D721Med (cell line): Measurements from ENCODE around the gene PRRC2B.

Experiments
- DNase-seq: peaks from one replicate; pipeline ENCODE4 v3.0.0; 2011; ENCODE audit warnings: low spot score; ENCODE audit not compliant: insufficient read length
- FAIRE-seq: peaks from 2 replicates; lab custom pipeline; 2011; peaks lifted over from hg19 to GRCh38; lab: Jason Lieb, UNC
- CTCF ChIP-seq: IDR thresholded peaks from 2 replicates; pipeline ENCODE4 v1.5.1; 2012; ENCODE audit warnings: mild to moderate bottlenecking, control low read depth; ENCODE audit not compliant: insufficient read depth; ENCODE audit errors: missing control alignments

Gene PRRC2B

GRCh38 chr9:131404987-131405386 is 11.1 kb downstream of the PRRC2B start:
- TF ChIP-seq CTCF = no peak
- FAIRE-seq (no peak), DNase-seq (no peak)

- FAIRE-seq (no peak), DNase-seq (no peak)
- no peak for TF ChIP-seq CTCF
Measured at GRCh38 chr9:131405428-131405827, 11.5 kb downstream of the PRRC2B start.

- no peak for DNase-seq
- TF ChIP-seq CTCF = no peak
- FAIRE-seq = no peak
Measured at GRCh38 chr9:131405858-131406537, 12.1 kb downstream of the PRRC2B start.

GRCh38 chr9:131406563-131407436 is 12.9 kb downstream of the PRRC2B start:
- no peak for TF ChIP-seq CTCF
- no peak for FAIRE-seq
- DNase-seq = no peak

- DNase-seq (no peak), FAIRE-seq (no peak)
- TF ChIP-seq CTCF = no peak
Measured at GRCh38 chr9:131407717-131408195, 13.9 kb downstream of the PRRC2B start.

GRCh38 chr9:131409458-131409992 is 15.6 kb downstream of the PRRC2B start:
- no peak for FAIRE-seq
- no peak for TF ChIP-seq CTCF
- DNase-seq = no peak
